Measurements from ENCODE around the gene RBFOX1.

The RBFOX1 gene

DNA sequence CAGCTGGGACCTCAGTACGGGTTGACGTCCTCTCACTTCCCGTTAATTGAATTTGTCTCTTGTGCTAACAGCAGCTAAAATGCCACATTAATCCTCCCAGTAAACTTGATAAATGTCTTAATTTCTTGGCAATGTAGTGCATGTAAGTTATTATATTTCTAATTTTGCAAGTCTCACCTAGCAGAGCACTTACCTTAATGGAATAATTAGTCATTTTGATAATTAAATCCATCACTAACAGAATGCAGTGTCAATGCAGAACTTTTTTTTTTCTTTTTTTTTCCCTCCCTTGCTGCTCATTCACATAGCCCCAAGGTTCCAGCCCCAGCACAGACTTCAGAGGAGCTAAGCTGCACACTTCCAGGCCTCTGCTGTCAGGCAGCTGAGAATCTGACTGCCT, 376.5 kb downstream of the RBFOX1 start:
- H3K4me3 ChIP-seq (ENCODE audit: low read depth, low read length), result no peak overlapping the region
- in situ Hi-C loops (cut with HindIII; ENCODE audit: low sequenced_read_pairs), result no loop called here
- TF ChIP-seq, protein P1, sequence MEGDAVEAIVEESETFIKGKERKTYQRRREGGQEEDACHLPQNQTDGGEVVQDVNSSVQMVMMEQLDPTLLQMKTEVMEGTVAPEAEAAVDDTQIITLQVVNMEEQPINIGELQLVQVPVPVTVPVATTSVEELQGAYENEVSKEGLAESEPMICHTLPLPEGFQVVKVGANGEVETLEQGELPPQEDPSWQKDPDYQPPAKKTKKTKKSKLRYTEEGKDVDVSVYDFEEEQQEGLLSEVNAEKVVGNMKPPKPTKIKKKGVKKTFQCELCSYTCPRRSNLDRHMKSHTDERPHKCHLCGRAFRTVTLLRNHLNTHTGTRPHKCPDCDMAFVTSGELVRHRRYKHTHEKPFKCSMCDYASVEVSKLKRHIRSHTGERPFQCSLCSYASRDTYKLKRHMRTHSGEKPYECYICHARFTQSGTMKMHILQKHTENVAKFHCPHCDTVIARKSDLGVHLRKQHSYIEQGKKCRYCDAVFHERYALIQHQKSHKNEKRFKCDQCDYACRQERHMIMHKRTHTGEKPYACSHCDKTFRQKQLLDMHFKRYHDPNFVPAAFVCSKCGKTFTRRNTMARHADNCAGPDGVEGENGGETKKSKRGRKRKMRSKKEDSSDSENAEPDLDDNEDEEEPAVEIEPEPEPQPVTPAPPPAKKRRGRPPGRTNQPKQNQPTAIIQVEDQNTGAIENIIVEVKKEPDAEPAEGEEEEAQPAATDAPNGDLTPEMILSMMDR (IDR thresholded peaks at IDR 0.05; ENCODE audit: low read depth, low read length), result no peak
- DNase-seq (ENCODE audit: low read depth, low spot score), result no peak

DNA sequence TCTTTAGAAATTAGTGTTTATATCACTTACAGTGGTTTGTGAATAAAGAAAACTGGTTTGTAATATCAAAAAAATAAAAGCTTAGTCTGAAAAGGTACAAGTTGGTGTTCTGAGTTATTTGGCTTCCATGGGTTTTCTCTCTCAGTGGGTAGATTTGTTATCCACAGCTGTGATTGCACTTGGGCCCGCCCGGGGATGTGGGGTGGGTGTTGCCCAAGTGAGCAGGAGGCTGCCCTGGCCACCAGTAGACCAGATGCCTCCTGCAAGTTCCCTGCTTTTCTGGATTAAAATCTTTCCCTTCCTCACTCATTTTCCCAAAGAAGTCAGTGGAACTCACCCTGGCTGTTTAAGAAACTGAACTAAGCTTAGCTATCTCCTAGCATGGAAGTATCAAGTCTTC, 380.6 kb downstream of the RBFOX1 start:
- no peak overlapping the region for H3K4me3 ChIP-seq (ENCODE audit: low read depth, low read length)
- in situ Hi-C loops (cut with HindIII; ENCODE audit: low sequenced_read_pairs), result no loop called here
- TF ChIP-seq, protein P1 (IDR thresholded peaks at IDR 0.05; ENCODE audit: low read depth, low read length), result no peak
- no peak for DNase-seq (ENCODE audit: low read depth, low spot score)

DNA sequence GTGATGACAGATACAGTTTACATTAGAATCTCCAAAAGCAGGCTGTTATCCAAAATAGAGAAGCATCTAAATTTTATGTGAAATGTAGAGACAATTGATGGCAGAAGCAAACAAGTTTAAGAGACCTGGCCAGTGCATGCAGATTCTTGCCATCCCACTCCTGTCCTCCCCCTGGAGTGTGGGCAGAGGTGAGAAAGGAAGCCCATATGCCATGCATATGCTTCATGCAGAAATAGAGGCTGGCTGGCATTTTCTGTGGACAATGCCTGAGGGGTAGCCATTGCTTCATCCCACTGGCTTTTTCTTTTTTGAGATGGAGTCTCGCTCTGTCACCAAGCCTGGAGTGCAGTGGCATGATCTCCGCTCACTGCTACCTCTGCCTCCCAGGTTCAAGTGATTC, 382.1 kb downstream of the RBFOX1 start:
- in situ Hi-C loops (cut with HindIII; ENCODE audit: low sequenced_read_pairs), result no loop called here

DNA sequence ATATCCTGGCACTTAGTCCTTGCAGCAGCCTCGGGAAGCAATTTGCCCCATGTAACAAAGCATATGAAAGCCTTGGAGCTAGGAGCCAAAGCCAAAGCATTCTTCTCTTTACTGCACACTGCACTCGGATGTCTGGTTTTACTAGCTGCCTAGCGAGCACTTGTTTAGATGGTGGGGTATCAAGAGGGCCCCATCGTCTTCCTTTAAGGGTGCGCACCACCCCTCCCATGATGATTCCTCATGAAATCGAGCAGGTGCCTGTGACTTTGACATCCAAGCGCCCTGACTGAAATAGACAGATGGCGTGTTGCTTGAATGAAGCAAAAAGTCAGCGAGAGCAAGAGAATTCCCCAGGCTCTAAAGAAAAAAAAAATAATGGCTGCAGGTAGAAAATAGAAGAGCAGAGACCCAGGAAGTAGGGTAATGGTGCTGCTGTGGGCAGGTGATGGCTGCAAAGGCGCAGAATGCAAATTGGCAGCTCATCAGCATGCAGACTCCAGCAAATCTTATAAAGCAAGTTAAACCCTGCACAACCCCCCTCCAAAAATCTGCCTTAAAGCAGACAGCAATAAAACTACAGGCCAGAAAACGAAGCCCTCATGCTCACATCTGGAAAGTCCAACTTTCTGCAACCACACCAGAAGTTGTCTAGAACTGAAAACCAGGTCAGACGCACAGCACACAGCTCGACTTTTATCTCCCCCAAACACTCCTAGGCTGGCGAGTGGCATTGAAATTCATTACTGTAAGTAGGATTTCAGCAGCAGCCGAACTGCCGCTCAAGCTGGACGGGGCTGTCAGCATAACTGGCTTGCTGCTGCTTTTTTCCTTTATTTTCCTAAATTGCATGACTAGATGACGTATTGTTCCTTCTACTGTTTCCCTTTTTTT, 384.3 kb downstream of the RBFOX1 start:
- TF ChIP-seq, protein P1 (IDR thresholded peaks at IDR 0.05; ENCODE audit: low read depth, low read length), result no peak
- in situ Hi-C loops (cut with HindIII; ENCODE audit: low sequenced_read_pairs), result no loop called here
- H3K4me3 ChIP-seq (ENCODE audit: low read depth, low read length), result no peak overlapping the region
- no peak for DNase-seq (ENCODE audit: low read depth, low spot score)

More for the DNA sequence above, 382.1 kb downstream of the RBFOX1 start:
- TF ChIP-seq, protein P1 (IDR thresholded peaks at IDR 0.05; ENCODE audit: low read depth, low read length), result no peak
- DNase-seq (ENCODE audit: low read depth, low spot score), result no peak
- no peak overlapping the region for H3K4me3 ChIP-seq (ENCODE audit: low read depth, low read length)

DNA sequence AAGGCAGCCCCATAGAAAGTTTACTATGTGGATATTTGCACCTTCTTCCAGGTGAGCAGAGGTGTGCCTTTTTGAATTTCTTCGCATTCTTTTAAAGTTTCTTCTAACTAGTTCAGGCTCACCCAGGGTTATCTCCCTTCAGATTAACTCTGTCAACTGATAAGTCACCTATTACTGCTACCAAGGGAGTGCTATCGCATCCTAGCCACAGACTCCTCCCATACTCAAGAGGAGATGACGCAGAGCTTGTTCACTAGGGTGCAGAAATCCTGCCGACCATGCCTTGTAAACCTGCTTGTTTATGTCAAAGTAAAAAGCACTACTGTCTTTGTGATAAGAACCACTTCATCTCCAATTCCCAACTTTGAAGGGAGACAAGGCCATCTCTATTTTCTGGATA, 390.1 kb downstream of the RBFOX1 start:
- in situ Hi-C loops (cut with HindIII; ENCODE audit: low sequenced_read_pairs), result no loop called here
- TF ChIP-seq, protein P1 (IDR thresholded peaks at IDR 0.05; ENCODE audit: low read depth, low read length), result no peak
- no peak overlapping the region for H3K4me3 ChIP-seq (ENCODE audit: low read depth, low read length)
- no peak for DNase-seq (ENCODE audit: low read depth, low spot score)

DNA sequence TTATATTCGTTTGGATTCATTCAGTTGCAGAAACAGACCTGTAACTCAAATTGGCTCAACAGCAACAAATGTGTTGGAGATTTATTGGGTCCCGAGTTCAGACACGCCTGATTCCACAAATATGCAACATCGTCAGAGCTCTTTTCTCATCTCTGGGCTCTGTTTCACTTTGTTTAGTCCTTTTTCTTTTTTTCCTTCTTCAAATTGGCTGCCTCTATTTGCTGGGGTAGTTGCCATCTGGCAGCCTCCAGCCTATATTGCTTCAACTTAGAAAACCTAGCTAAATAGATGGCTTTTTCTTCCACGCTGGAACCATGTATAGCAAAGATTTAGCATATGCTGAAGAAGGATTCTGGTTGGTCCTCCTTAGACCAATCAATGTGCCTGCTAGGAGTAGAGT, 398.5 kb downstream of the RBFOX1 start:
- in situ Hi-C loops (cut with HindIII; ENCODE audit: low sequenced_read_pairs), result no loop called here
- TF ChIP-seq, protein P1 (IDR thresholded peaks at IDR 0.05; ENCODE audit: low read depth, low read length), result no peak
- DNase-seq (ENCODE audit: low read depth, low spot score), result no peak
- H3K4me3 ChIP-seq (ENCODE audit: low read depth, low read length), result no peak overlapping the region

Data from astrocyte of the spinal cord (primary cell).